HEK293T (cell line): Measurements from ENCODE around the gene ING3.

Experiments
- ARNT ChIP-seq: fragments of 450-650 bp; IDR thresholded peaks from 2 replicates; pipeline ENCODE4 v1.6.1; 2017; ENCODE audit warnings: mild to moderate bottlenecking
- BHLHE40 ChIP-seq: fragments of 450-650 bp; IDR thresholded peaks from 2 replicates; pipeline ENCODE4 v1.6.1; 2016; ENCODE audit warnings: mild to moderate bottlenecking, moderate library complexity, borderline replicate concordance
- ELF4 ChIP-seq: fragments of 450-650 bp; IDR thresholded peaks from 2 replicates; pipeline ENCODE4 v1.6.1; 2017; ENCODE audit warnings: antibody characterized with exemption
- FOXA1 ChIP-seq: fragments of 450-650 bp; IDR thresholded peaks from 2 replicates; pipeline ENCODE4 v1.6.1; 2016; ENCODE audit warnings: mild to moderate bottlenecking
- FOXK2 ChIP-seq: fragments of 450-650 bp; IDR thresholded peaks from 2 replicates; pipeline ENCODE4 v1.6.1; 2016; ENCODE audit warnings: mild to moderate bottlenecking
- L3MBTL2 ChIP-seq: fragments of 450-650 bp; conservative IDR thresholded peaks from 2 replicates; pipeline ENCODE4 v1.6.1; 2016; ENCODE audit warnings: mild to moderate bottlenecking
- LEF1 ChIP-seq: fragments of 450-650 bp; IDR thresholded peaks from 2 replicates; pipeline ENCODE4 v1.6.1; 2017; ENCODE audit warnings: mild to moderate bottlenecking, borderline replicate concordance
- SP1 ChIP-seq: fragments of 450-650 bp; IDR thresholded peaks from 2 replicates; pipeline ENCODE4 v1.6.1; 2017
- SUZ12 ChIP-seq: fragments of 450-650 bp; IDR thresholded peaks from 2 replicates; pipeline ENCODE4 v1.6.1; 2016; ENCODE audit warnings: mild to moderate bottlenecking
- TARDBP ChIP-seq: fragments of 450-650 bp; IDR thresholded peaks from 2 replicates; pipeline ENCODE4 v1.6.1; 2016
- ZNF384 ChIP-seq: fragments of 450-650 bp; IDR thresholded peaks from 2 replicates; pipeline ENCODE4 v1.6.1; 2016

DNA sequence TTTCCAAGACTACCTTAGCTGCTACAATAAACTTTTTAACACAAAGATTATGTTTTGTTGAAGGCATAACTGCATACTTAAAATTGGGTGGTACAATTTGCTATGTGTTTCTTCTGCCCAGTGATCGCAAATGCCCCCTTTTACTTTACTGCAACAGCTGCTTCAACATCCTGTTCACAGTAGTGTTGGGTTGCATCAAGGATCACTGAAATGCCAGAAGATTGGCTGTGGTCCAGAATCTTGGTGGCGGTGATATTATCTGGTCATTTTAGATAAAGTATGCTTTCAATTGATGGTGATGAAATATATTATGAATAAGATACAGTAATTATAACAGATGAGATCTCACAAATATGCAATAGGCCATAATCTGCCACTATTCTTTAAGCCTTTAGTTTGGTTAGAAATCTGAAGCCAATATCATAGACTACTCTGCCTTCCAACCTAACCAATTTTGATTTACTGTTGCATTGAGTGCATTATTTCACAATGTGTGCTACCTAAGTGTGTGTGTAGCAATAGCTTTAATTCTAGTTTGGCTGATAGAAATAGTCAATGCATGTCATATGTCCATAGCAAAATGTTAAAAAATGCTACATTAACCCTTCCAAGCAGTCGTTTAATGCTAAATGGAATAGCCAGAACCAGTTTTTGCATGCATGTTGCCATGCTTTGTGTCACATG is 29.8 kb upstream of the ING3 start:
- TF ChIP-seq ARNT (no peak), ZNF384 (no peak), TARDBP (no peak), BHLHE40 (no peak), SP1 (no peak), FOXA1 (no peak), SUZ12 (no peak), ELF4 (no peak), L3MBTL2 (no peak), FOXK2 (no peak), LEF1 (no peak)
